Tibial nerve (tissue), 4 donors: Measurements from ENCODE around the gene KLHL22. TPM values are rescaled to one million over a fixed set of nuclear protein-coding genes. Genes with fewer than 3 reads are reported as not detected.

ENCODE experiments used
- DNase-seq, 2 donors: peaks; one replicate each; pipeline ENCODE4 v3.0.0-alpha.2; 2019; ENCODE audit warnings: low spot score in 2 of 2
- H3K27ac ChIP-seq, 4 donors: fragments of 200-600 bp; sonication (generic) in 3 of 4; one replicate each; pipeline ENCODE4 v1.5.1; 2017 to 2019; ENCODE audit warnings: mild to moderate bottlenecking in 1 of 4
- H3K27me3 ChIP-seq, 2 donors: fragments of 200-600 bp; sonication (generic) in 1 of 2; one replicate each; pipeline versions ENCODE4 v1.5.1 to v1.6.0; 2017 to 2019
- H3K36me3 ChIP-seq, 3 donors: fragments of 200-600 bp; sonication (generic); one replicate each; pipeline ENCODE4 v1.5.1; 2018 to 2019
- H3K4me1 ChIP-seq, 4 donors: fragments of 200-600 bp; sonication (generic) in 3 of 4; one replicate each; pipeline ENCODE4 v1.5.1; 2017 to 2019
- H3K4me3 ChIP-seq, 4 donors: fragments of 200-600 bp; sonication (generic) in 3 of 4; one replicate each; pipeline ENCODE4 v1.5.1; 2017 to 2019; ENCODE audit warnings: mild to moderate bottlenecking in 1 of 4, moderate library complexity in 1 of 4
- H3K9me3 ChIP-seq, 4 donors: fragments of 200-600 bp; sonication (generic) in 3 of 4; one replicate each; pipeline ENCODE4 v1.5.1; 2017 to 2019
- EP300 ChIP-seq, 2 donors: sonication (generic); formaldehyde crosslinking; IDR thresholded peaks; one replicate each; pipeline ENCODE4 v1.6.1; 2017; ENCODE audit warnings: antibody characterized with exemption in 2 of 2, mild to moderate bottlenecking in 1 of 2
- POLR2A ChIP-seq, 2 donors: fragments of 450-650 bp; IDR thresholded peaks; one replicate each; pipeline ENCODE4 v1.6.1; 2017; ENCODE audit warnings: antibody characterized with exemption in 2 of 2, mild to moderate bottlenecking in 2 of 2, moderate library complexity in 2 of 2
- WGBS, 2 donors: methylation state at CpG; one replicate each; pipeline ENCODE4 v1.1.5; 2018; 5-methylcytosine and 5-hydroxymethylcytosine counted together
- total RNA-seq, 4 donors: library from RNA; depleted of rRNA; stranded (reverse); fragments of >200 nt; gene quantifications; one replicate each; pipeline ENCODE4 v1.1.0, GENCODE V29; 2016
- TF ChIP-seq, protein P1 (sequence below), 5 experiments: fragments of 200-600 bp in 3 of 5; fragments of 450-650 bp in 2 of 5; sonication (generic) in 3 of 5; IDR thresholded peaks; one replicate each; pipeline ENCODE4 v1.5.1; 2016 to 2019; ENCODE audit warnings: antibody characterized with exemption in 5 of 5, mild to moderate bottlenecking in 3 of 5, moderate library complexity in 2 of 5

KLHL22 gene
- total RNA-seq, 4 donors from 2014 or later = 31.6 to 50.4 (median 41.4) TPM

DNA sequence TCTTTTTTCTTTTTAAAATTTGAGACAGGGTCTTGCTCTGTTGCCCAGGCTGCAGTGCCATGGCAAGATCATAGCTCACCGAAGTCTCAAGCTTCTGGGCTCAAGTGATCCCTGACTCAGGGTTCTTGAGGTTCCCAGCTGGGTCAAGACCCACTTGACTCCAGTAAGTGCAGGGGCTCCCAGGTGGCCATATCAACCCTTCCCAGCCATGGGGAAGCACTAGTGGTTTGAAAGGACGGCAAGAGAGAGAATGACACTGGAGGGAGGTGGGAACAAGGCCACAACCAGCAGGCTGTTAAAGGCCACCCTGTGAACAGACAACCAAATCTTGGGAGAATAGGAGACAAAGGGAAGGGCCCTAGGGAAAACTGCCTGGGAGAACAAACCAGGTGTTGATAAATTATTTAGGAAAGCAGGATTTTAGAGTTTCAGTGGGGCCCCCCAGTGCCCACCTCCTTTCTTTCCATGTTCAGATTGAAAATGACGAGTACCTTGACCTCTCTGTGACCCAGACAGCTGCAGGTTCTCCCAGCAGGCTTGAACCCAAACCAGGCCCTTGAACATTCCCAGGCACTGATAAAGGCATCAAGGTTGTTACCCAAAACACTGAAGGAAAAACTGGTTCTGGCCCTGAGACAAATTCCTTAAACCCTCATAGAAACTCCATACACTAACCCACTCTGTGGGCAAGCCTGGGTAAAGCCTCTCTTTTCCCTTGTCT is 28.8 kb downstream of the KLHL22 start:
- Histone ChIP-seq H3K27me3 (no peaks in the 10 kb centered on the region), H3K36me3 (peaks cover 0 to 64% (median 10%) of the 10 kb centered on the region in 3 donors), H3K4me1 (peaks cover 0 to 17% (median 8%) of the 10 kb centered on the region in 4 donors), H3K4me3 (no peak overlapping the region), H3K9me3 (no peaks in the 10 kb centered on the region), H3K27ac (no peak overlapping the region)
- no peak for TF ChIP-seq POLR2A (IDR thresholded peaks at IDR 0.05)
- TF ChIP-seq, protein P1, sequence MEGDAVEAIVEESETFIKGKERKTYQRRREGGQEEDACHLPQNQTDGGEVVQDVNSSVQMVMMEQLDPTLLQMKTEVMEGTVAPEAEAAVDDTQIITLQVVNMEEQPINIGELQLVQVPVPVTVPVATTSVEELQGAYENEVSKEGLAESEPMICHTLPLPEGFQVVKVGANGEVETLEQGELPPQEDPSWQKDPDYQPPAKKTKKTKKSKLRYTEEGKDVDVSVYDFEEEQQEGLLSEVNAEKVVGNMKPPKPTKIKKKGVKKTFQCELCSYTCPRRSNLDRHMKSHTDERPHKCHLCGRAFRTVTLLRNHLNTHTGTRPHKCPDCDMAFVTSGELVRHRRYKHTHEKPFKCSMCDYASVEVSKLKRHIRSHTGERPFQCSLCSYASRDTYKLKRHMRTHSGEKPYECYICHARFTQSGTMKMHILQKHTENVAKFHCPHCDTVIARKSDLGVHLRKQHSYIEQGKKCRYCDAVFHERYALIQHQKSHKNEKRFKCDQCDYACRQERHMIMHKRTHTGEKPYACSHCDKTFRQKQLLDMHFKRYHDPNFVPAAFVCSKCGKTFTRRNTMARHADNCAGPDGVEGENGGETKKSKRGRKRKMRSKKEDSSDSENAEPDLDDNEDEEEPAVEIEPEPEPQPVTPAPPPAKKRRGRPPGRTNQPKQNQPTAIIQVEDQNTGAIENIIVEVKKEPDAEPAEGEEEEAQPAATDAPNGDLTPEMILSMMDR (IDR thresholded peaks at IDR 0.05) = no peak
- TF ChIP-seq EP300 (IDR thresholded peaks at IDR 0.05) = no peak
- WGBS, 2 donors = 77 to 86% methylated on average over 3 of the region's 3 CpGs
- no peak for DNase-seq

DNA sequence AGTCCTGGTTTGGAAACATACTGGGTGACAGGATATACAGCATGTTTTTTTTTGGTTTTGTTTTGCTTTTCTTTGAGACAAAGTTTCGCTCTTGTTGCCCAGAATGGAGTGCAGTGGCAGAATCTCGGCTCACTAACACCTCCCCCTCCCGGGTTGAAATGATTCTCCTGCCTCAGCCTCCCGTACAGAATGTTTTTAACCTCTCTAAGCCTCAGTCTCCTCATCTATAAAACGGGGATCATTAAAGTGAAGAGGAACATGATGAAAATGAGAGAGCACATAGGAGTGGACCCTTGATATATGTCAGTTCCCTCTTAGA is 29.9 kb downstream of the KLHL22 start:
- Histone ChIP-seq H3K27ac (no peak overlapping the region), H3K4me1 (peaks cover 0 to 17% (median 8%) of the 10 kb centered on the region in 4 donors), H3K9me3 (no peaks in the 10 kb centered on the region), H3K27me3 (no peaks in the 10 kb centered on the region), H3K36me3 (peaks cover 0 to 53% (median 6%) of the 10 kb centered on the region in 3 donors), H3K4me3 (no peak overlapping the region)
- no peak for DNase-seq
- WGBS, 2 donors = 82 to 87% methylated on average over 5 of the region's 5 CpGs
- TF ChIP-seq POLR2A (IDR thresholded peaks at IDR 0.05) (no peak), EP300 (IDR thresholded peaks at IDR 0.05) (no peak)
- TF ChIP-seq, protein P1 (IDR thresholded peaks at IDR 0.05) = no peak

DNA sequence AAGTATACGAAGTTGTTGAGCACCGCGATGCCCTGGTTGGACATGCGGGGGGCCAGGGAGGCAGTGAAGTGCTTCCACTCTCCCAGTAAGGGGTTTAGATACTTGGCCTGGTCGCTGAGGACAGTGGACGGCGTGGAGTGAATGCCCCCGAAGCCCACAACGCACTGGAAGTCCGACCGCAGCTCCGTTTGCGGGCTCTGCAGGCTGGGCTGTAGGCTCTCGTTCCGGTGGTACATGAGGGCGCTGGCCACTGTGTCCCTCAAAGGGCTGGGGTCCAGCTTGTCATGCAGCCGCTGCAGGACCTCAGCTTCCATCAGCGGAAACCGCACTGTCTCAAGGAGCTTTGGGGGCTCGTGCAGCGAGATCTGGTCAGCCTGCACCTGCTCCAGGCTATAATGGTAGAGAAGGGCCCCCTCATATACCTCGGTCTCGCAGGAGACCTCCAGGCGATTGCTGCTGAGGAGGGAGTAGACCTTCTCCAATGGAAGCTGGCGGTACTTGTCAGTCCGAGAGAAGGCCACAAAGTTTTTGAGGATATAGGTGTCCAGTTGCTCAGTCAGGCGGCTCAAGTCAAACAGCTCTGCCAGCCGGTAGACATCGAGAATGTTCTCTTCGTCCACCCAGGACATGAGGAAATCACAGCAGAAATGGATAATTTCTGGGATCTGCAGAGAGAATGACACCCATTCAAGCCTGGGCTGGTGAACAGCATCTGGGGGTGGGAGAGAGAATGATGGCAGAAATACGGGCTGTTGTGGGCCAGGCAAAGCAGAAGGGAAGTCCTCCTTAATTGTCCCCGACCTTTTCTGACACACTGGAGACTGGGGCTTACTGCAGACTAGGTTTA is 30.5 kb downstream of the KLHL22 start:
- 88 to 93% methylated on average over 31 to 32 of the region's 32 CpGs for WGBS, 2 donors
- TF ChIP-seq, protein P1 (IDR thresholded peaks at IDR 0.05) = no peak
- no peak for TF ChIP-seq EP300 (IDR thresholded peaks at IDR 0.05)
- no peak for TF ChIP-seq POLR2A (IDR thresholded peaks at IDR 0.05)
- DNase-seq = no peak
- Histone ChIP-seq H3K4me1 (peaks cover 0 to 17% (median 8%) of the 10 kb centered on the region in 4 donors), H3K36me3 (peaks cover 0 to 48% (median 6%) of the 10 kb centered on the region in 3 donors), H3K4me3 (no peak overlapping the region), H3K27ac (peak overlapping the region in 1 of 4 donors; percentile 48), H3K9me3 (no peaks in the 10 kb centered on the region), H3K27me3 (no peaks in the 10 kb centered on the region)

DNA sequence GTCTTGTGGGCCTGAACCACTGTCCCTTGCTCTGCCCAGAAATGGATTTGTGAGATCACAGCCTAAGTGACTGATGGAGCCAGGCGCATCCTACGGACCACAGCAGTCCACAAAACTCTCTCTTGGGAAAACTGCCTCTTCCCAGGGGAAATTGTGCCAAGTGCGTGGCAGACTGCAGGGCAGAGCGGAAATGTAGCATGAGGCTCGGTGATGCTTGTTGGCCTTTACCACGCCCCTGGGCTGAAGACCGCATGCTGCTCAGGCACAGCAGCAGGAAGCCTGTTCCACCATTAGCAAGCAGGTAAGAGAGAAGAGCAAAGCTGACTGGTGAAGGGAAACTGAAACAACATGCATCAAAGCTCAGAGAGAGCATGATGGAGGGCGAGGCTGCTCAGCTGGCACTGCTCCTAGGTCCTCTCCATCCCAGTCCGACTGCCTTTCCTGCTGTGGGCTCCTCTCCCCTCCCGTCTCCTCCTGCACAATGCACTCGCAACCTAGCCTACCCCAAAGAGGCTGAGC is 31.4 kb downstream of the KLHL22 start:
- DNase-seq = no peak
- Histone ChIP-seq H3K27me3 (no peaks in the 10 kb centered on the region), H3K4me1 (peaks cover 0 to 24% (median 9%) of the 10 kb centered on the region in 4 donors), H3K27ac (peak overlapping the region in 1 of 4 donors; percentile 48), H3K9me3 (no peaks in the 10 kb centered on the region), H3K36me3 (peaks cover 0 to 39% (median 6%) of the 10 kb centered on the region in 3 donors), H3K4me3 (no peak overlapping the region)
- WGBS, 2 donors = 85% methylated on average over 11 of the region's 11 CpGs
- TF ChIP-seq EP300 (IDR thresholded peaks at IDR 0.05) (no peak), POLR2A (IDR thresholded peaks at IDR 0.05) (no peak)
- TF ChIP-seq, protein P1 (IDR thresholded peaks at IDR 0.05) = no peak
